ENCODE results near the gene CHN2.

GRCh38 chr7:29179115-29179514 lies 15.5 kb upstream of the CHN2 start:
- TF ChIP-seq POLR2A (IDR thresholded peaks at IDR 0.05; ENCODE audit: low read depth, low read length) (no peak), TAF1 (IDR thresholded peaks at IDR 0.05; ENCODE audit: low read depth, low read length) (no peak), SPI1 (IDR thresholded peaks at IDR 0.05; ENCODE audit: low read depth, low read length) (no peak), POLR2AphosphoS5 (IDR thresholded peaks at IDR 0.05; ENCODE audit: low read depth, low read length) (no peak), PAX5 (IDR thresholded peaks at IDR 0.05; ENCODE audit: insufficient read depth, low read length, severe bottlenecking) (no peak), POU2F2 (IDR thresholded peaks at IDR 0.05; ENCODE audit: low read depth, low read length) (no peak)
